ENCODE measurements around the gene RFPL1.
"Not testable (repeated sequence)": the region's sequence is repeated elsewhere in the genome, so short reads cannot be mapped to it uniquely, and the experiment has no call there.

Gene RFPL1

DNA sequence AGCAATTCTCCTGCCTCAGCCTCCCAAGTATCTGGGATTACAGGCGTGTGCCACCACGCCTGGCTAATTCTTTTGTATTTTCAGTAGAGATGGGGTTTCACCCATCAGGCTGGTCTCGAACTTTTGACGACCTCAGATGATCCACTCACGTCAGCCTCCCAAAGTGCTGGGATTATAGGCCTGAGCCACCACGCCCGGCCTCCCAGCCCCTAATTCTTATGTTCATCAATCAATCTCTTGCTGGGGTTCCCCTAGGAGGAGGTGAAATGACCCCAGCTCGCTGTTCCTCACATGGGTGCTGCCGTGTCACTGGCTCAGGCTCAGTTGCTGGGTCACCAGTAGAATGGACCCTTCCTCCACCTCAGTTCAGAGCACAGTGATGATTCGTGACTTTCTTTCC lies at the start of gene RFPL1:
RFPL1 (plus strand) TSS at position 301 of the 400 bp plus-strand sequence.
- DNase-seq (ENCODE audit: extremely low read depth in 1 of 2, low read depth in 1 of 2): not testable (repeated sequence)

DNA sequence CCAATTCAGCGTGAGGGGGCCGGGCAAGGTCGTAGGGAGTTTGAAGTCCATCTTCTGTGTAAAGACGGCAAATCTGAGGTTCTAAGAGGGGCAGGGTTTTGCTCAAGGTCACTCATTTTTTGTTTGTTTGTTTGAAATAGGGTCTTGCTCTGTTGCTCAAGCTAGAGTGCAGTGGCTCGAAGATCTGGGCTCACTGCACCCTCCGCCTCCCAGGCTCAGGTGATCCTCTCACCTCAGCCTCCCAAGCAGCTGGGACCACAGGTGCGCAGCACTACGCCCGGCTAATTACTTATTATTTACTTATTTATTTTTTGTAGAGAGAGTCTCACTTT lies 49.7 kb upstream of the RFPL1 start:
- no peak for DNase-seq (ENCODE audit: extremely low read depth in 1 of 2, low read depth in 1 of 2)

DNA sequence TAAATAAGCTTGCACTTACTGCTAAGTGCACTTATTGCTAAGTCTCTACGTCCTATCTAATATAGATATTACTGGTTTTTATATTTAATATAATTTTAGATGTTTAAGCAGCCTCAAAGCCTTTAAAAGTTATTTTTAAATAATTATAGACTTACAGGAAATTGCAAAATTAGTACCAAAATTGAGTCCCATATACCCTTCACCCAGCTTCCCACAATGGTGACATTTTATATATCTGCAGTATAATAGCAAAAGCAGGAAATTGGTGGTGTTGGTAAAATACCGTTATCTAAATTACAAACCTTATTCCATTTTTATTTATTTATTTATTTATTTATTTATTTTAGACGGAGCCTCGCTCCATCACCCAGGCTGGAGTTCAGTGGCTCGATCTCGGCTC lies 48.1 kb upstream of the RFPL1 start:
- no peak for DNase-seq (ENCODE audit: extremely low read depth in 1 of 2, low read depth in 1 of 2)

DNA sequence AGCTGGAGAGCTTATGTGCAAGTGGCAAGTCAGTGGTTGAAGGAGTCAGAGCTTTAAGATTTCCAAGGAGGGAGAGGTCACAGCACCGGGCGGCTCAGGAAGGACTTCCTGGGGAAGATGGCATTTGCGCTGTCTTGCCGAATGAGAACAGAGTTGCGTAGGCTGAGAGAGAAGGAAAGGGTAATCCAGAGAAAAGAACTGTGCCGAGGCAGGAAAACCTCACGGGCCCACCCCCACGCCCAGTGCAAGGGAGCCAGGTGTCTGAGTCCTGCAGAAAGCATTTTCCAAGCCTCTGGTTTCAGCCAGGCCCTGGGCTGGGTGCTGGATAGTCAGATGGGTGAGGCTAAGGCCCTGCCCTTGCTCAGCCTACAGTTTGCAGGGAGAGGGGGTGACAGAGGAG lies 46.8 kb upstream of the RFPL1 start:
- no peak for DNase-seq (ENCODE audit: extremely low read depth in 1 of 2, low read depth in 1 of 2)

DNA sequence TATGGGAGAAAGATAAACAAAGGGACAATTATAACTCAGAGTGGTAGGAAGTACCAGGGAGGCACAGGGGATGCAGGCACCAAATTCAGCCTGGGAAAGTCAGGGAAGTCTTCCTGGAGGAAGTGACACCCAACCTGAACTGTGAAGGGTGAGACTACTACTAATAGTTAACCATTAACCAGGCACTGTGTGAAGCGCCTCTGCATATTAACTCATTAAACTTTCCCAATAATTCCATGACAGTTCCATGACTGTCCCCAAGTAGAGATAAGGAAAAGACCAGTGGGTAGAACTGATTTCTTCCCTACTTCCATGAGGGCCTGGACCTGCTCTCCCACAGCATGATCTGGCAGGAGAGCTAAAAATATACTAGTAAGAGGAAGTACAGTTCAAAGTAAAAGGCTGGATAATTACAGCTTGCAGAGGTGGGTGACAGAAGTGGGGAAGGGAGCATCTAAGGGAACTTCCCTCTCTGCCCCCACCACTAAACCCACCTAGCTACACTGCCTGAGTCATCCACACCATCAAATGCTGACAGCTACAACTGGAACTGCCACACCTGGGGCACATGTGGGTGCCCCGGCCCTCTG lies 45.3 kb upstream of the RFPL1 start:
- no peak for DNase-seq (ENCODE audit: extremely low read depth in 1 of 2, low read depth in 1 of 2)

DNA sequence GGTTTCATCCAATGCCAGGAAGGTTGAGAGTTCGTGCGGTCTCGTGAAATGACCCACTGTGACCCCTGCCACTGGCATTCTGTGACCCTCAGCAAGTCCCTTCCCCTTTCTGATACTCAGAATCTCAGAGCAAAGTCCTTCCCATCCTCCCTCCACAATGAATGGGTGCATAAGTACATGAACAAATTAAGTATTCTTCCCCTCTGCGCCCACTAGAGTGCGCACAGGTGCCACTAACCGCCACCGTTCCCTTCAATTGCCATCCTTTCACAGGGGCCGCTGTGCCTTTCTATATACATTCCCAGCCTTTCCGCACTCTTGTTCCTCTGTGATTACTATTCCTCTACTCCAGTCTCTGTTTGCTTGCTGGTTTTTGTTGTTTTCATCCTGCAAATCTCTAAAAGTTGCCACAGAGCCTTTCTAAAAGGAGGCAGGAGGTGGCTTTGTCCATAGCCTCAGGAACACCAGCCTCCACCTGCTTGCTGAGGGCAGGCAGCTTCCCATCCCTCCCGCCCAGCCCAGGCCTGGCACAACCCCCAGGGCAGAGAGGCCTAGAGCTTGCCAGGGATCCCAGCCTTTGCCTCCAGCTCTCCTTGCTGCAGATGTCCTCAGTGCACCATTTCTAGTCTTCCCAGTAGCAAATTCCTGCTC lies 43.3 kb upstream of the RFPL1 start:
- DNase-seq (ENCODE audit: extremely low read depth in 1 of 2, low read depth in 1 of 2): peak; percentile 18 to 29

DNA sequence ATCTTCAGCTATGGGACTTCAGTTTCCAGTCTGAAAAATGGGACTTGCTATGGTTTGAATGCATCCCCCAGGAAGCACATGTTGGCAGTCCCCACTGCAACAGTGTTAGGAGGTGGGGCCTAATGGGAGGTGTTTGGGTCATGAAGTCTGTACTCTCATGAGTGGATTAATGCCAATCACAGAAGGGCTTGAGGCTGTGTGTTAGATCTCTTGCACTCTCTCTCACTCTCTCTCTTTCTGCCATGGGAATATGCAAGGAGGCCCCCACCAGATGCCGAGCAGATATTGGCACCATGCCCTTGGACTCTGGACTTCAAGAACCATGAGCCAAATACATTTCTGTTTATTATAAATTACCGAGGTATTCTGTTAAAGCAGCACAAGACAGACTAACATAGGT lies 42.3 kb upstream of the RFPL1 start:
- DNase-seq (ENCODE audit: extremely low read depth in 1 of 2, low read depth in 1 of 2): no peak

DNA sequence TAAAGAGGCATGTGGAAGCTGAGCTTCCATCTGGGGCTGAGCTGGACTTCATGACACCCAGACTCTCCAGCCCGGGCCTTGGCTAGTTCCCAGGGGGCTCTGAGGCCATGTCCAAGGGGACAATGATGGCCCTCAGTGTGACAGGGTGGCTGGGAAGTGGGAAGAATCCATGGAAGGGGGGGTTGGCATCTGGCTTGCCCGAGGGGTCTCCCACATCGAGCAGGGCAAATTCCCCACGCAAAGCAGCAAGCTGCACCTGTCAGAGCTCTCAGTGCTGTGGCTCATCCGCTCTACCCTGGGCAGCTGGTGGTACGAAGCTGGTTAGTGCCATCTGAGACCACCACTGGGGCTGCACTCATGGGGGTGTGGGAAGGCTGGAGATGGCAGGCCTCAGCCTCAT lies 40.6 kb upstream of the RFPL1 start:
- DNase-seq (ENCODE audit: extremely low read depth in 1 of 2, low read depth in 1 of 2): no peak

DNA sequence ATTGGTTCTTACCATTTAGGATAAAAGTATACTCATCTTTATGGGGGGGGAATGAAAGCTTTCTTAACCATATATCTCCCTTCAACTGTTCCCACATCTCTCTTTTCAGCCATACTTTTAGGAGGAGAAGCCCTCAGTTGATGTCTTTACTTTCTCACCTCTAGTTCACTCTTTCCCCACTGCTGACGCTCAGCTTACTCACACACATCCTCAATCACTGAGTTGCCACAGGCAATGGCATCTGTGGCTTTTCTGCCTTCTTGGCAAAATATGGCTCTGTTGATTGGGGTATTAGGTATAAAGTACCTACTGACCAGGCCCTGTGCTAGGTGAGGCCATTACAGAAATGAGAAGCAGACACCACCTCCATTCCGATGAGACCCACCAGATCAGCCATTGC lies 37.8 kb upstream of the RFPL1 start:
- DNase-seq (ENCODE audit: extremely low read depth in 1 of 2, low read depth in 1 of 2): no peak

DNA sequence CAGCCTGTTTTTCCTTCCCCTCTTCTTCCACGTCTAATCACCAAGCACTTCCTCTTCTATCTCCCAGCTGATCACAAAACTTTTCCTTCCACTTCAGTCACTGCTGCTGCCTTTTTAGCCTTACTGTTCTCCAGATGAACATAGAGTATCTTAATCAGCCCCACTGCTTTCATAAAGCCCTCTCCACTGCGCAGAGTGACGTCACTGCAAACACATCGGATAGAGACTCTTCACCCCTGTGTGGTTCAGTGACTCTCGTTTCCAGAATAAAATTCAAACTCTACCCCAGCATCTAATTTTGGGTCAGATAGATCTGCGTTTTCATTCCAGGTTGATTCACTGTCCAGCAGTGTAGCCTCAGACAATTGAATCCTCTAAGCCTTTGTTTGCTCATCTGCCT lies 36.8 kb upstream of the RFPL1 start:
- DNase-seq (ENCODE audit: extremely low read depth in 1 of 2, low read depth in 1 of 2): not testable (repeated sequence)

DNA sequence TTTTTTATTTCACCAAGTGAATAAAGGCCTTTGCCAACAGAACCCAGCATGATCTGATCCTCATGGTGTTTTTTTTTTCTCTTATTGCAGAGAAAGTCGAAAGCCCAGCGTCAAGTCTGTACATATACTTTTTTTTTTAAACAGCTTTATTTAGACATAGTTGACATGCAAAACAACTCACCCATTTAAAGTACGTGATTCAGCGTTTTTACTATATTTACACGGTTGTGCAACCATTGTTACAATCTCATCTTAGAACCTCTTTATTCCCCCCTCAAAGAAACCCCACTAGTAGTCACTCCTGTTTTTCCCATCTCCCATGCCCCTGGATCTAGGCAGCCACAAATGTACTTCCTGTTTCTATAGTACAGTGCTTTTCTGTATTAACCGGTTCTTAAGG lies 29.4 kb upstream of the RFPL1 start:
- no peak for DNase-seq (ENCODE audit: extremely low read depth in 1 of 2, low read depth in 1 of 2)

DNA sequence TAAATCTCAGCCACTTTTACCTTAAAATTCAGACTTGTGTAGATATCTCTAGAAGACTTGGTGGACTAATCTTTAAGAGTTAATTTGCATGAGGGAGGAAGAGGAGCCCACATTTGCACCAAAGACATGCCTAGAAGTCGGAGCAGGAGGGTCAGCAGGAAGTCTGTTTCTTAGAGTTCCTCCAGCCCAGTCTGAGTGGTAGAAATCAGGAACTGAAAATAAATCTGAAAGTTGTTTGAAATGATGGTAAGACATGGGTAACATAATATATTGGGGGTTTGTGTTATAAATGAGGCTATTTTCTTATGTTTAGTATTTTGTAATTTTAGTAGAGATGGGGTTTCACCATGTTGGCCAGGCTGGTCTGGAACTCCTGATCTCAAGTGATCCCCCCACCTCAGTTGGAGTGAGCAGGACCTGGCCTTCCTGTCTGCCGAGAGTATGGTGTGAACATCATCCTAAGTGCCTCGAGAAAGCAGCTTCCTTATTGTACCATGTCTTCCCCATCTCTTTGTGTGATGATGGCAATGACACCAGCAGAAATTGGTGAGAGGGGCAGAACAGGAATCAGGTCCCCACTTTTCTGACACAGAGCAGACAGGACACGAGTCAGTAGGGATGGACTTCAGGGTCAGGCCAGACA lies 26.7 kb upstream of the RFPL1 start:
- DNase-seq (ENCODE audit: extremely low read depth in 1 of 2, low read depth in 1 of 2): not testable (repeated sequence)

DNA sequence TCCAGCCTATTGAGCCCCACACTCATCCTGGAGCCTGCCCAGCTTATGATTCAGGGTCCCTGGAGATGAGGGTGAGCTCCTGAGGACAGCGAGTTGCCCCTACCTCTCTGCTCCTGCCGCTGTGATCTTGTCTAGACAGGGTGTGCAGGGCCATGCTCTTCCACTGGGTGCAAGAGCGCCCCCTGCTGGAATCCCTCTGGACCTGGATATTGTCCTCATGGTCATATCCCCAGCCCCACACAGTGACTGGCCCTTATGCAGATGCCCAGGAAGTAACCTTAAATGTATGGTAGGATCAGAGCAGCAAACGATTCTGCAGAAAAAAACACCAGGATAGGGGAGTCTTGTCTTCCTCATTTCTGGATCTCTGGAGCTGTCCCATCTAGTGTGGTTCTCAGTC lies 25.6 kb upstream of the RFPL1 start:
- DNase-seq (ENCODE audit: extremely low read depth in 1 of 2, low read depth in 1 of 2): not testable (repeated sequence)

DNA sequence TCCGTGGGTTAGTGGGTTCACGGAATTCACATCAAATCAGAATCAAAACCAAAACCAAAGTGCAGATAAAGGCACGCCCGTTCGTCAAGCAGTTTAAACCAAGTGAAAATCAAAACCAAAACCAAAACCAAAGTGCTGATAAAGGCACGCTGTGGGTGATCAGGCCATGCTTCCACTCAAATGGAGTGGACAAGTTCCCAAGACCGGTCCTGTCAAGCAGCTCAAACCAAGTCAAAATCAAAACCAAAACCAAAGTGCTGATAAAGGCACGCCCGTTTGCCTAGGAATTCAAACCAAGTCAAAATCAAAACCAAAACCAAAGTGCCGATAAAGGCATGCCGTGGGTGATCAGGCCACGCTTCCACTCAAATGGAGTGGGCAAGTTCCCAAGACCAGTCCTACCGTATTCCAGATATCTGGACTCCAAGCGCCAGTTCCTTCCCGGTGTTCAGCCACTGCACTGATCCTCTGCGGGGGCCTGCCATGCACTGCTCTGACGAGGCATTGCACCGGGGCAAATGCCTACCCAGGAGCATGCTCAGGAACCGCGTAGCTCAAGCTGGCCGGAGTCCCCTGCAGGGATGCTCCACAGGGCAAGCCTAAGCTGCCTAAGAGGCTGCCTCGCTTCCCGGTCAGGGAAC lies 23.3 kb upstream of the RFPL1 start:
- DNase-seq (ENCODE audit: extremely low read depth in 1 of 2, low read depth in 1 of 2): peak; percentile 21 to 44

DNA sequence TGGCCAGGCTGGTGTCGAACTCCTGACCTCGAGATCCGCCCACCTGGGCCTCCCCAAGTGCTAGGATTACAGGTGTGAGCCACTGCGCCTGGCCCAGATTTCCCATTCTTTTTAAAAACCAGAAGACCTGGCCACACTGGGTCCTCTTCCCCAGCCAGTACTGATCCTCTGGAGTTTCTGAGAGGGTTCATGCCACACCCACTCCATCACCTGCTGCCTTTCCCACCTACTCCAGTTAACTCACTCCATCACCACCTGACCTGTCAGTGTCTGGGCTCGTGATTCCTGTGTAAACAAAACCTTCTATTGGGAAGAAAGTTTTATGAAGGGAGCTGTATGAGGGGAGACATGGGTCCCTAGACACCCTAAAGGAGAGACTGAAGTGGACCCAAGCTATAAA lies 19.7 kb upstream of the RFPL1 start:
- not testable (repeated sequence) for DNase-seq (ENCODE audit: extremely low read depth in 1 of 2, low read depth in 1 of 2)

DNA sequence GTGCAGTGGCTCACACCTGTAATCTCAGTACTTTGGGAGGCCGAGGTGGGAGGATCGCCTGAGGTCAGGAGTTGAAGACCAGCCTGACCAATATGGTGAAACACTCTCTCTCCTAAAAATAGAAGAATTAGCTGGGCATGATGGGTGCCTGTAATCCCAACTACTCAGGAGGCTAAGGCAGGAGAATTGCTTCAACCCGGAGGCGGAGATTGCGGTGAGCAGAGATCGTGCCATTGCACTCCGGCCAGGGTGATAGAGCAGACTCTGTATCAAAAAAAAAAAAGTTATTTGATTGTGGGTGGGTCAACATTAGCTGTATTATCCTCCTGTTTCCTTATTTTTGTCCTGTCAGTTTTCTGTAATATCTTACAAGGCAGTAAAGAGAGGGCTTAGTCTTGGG lies 11.9 kb upstream of the RFPL1 start:
- DNase-seq (ENCODE audit: extremely low read depth in 1 of 2, low read depth in 1 of 2): no peak

DNA sequence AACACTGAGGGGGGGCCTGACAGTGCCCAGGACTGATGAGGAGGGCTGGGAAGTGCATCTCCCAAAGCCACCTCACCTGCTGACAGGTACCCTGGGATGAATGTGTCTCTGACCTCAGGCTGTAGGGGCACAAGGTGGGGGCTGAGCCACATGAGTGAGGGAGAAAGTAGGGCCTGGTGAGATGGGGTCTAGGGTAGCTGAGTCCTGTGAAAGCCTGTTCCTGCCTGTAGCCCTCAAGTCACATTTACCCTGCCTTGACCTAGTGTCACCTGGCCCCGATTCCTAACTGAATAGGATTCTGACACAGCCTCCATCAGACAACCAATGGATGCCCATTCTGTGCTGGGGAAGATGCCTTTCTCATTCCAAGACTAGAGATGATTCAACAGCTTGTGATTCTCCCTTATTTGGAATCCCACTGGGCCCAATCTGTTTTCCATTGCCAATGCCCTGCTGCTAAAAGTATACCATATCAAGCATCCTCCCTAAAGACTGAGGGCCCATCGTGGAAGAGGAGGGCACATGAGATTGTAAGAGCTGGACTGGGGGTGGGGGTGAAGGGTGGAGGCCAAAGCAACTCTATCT lies 11.1 kb upstream of the RFPL1 start:
- DNase-seq (ENCODE audit: extremely low read depth in 1 of 2, low read depth in 1 of 2): no peak

DNA sequence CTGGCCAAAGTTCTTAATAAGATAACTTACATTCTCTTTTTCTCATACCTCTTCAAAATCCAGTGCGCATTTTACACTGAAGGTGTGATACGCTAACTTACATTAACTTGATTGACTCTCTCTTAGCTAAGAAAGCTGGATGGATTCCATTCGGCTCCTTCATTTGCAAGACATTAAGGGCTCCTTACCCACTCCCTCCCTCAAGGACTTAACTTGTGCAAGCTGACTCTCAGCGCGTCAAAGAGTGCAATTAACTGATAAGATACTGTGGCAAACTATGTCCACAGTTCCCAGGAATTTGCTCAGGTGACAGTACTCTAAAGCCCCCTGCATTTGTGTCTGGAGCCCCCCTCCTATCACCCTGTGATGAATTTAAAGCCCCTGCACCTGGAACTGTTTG lies 6.4 kb upstream of the RFPL1 start:
- no peak for DNase-seq (ENCODE audit: extremely low read depth in 1 of 2, low read depth in 1 of 2)

DNA sequence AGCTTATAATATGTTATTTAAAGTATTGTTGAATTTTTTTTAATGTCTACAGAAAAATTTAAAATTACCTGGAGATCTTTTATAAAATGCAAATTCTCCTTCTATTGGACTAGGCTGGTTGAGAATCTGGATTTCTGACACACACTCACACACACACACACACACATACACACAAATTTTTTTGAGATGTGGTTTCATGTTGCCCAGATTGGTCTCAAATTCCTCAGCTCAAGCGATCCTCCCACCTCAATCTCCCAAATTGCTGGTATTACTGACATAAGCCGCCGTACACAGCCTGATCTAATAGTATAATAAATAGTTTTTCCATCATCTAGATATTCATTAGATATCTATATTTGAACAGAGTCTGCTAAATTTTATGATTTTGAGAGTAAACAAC lies 4.5 kb upstream of the RFPL1 start:
- DNase-seq (ENCODE audit: extremely low read depth in 1 of 2, low read depth in 1 of 2): no peak

DNA sequence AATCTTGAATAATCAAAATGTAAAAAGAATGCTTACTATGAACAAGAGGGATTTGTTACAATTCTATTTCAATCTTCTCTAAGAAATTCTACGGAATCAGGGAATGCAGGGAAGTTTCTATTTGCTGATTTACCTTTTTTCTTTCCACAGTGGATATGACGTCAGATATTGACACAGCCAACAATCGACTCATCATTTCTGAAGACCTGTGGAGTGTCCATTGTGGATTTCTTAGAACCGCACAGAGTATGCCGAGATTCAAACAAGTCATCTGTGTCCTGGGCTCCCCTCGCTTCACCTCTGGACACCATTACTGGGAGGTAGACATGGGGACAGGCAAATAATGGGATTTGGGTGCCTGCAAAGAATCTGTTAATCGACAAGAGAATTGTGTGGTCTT lies 4.1 kb upstream of the RFPL1 start:
- no peak for DNase-seq (ENCODE audit: extremely low read depth in 1 of 2, low read depth in 1 of 2)

DNA sequence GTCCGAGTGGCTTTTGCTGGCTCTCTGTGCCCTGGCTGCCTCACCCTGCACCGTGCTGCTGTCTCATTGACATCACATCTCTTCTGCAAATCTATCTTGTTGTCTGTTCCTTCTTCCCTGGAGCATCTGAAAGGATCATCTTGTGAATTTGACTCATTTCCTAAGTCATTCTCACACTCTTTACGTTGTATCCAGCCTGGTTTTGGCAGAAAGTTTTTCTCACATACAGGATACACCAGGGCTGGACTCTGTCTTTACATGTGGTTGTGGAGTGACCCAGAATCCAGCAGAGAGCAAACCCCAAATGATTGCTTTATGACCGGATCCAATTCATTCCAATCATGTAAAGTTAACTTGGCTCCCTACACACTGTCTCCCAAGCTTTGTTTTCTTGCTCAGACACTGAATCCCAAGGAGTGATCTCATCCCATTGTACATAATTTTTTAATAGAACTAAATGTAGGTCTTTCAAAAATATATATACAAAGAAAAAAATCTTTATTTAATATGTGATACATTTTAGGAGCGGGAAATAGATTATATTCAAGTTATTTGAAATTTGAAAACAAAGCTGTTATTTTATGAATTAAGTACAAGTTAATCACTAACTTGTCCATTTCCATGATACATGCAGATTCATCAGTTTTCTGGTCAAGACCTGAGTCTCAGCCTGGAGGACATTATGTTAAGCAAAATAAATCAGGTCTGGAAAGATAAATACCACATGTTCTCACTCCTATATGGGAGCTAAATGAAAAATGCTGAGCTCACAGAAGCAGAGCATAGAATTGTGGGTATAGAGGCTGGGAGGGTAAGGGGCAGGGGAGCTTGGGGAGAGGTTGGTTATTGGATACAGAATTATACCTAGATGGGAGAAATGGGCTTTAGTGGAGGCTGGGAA lies 2.9 kb upstream of the RFPL1 start:
- DNase-seq (ENCODE audit: extremely low read depth in 1 of 2, low read depth in 1 of 2): no peak

All from stimulated activated CD8-positive, alpha-beta memory T cell treated with anti-CD3 and anti-CD28 coated beads, Interleukin-7, amount 100 ng/mL, for 48 hours (primary cell).